HTR-8/SVneo (cell line): ENCODE results near the gene ROR2.

Experiments
- DNase-seq: peaks from one replicate; pipeline ENCODE4 v3.0.0; 2011; ENCODE audit warnings: low spot score, mixed read lengths; ENCODE audit not compliant: insufficient read length
- FAIRE-seq: peaks from 2 replicates; lab custom pipeline; 2011; peaks lifted over from hg19 to GRCh38; lab: Jason Lieb, UNC

ROR2 gene

DNA sequence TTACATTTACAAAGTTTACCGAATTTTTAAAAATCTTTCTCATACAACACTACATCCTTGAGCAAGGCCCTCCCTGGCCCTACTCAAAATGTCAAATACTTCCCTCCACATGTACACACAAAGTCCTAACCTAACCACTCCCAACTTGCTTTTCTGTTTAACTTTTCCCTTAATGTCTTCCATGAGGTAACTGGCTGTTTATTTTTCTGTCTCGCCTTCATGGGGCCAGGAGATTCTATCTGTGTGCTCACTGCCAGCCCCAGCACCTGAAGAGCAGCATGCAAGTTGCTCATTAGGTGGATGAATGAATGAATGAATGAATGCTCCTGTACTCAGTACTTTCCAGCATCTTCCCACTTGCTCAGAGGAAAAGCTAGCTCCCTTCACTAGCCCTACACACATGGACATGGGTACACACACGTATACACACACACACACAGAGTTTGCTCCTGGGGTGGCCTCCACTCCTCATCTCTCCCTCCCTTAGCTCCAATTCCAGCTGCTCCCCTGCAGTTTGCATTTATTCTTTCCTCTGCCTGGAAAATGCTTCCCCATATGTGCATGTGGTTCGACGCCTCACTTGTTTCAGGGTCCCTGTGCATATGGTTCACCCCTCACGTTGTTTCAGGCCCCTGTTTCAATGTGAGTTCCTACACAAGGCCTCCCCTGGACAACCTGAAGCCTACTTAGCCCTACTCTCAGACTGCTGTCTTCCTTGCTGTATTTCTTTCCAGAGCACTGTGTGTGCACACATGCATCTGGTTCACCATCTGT lies 165.2 kb downstream of the ROR2 start:
- DNase-seq, result no peak
- no peak for FAIRE-seq

DNA sequence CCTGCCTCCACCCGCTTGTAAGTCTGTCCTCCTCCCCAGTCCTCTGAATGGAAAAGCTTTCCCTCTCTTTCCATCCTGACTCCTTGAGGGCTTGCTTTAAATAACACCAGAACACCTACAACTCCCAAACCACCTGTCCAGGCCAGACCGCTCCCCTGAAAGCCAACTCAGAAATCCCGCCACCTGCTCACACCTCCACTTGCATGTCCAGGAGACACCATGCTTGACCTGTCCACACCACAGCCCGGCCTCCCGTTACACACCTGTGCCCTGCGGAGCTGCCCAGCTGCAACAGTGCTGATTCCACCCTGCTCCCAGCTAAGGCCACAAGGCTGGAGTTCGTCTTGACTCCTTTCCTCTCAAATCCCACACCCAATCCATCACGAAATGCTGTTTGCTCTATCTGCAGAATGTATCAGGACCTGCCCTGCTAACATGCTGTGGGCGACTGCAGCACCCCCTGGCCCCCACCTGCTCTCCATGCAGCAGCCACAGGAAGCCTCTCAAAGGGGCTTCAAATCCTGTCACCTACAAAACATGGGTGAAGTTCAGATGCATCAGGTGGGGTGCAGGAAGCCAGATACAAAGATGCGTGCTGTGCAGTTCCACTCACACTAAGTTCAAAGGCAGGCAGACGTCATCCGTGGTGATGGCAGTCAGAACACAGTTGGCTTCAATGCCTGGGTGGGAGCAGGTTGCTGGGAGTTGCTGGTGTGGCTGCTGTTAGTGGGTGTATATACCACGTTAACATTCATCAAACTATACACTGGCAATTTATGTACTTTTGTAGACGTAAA lies 166.0 kb downstream of the ROR2 start:
- DNase-seq (no peak), FAIRE-seq (no peak)

DNA sequence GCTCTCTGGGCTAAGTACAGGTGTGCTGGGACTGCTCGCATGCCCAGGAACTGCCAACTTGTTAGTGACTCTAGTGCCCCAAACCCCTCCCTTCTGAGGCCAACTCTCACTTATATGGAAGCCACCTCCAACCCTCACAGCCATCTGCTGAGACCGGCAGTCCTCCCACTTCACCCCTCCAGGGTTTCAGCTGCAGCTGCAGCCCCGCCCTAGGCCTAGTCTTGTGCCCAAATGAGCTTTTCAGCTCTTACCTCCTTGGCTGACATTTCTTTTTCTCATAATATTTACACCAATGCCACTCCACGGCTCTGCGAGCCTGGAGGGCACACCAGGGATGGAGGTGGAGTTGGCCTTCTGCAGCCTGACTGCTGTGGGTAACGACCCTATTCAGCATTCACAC lies 166.6 kb downstream of the ROR2 start:
- DNase-seq, result no peak
- no peak for FAIRE-seq

DNA sequence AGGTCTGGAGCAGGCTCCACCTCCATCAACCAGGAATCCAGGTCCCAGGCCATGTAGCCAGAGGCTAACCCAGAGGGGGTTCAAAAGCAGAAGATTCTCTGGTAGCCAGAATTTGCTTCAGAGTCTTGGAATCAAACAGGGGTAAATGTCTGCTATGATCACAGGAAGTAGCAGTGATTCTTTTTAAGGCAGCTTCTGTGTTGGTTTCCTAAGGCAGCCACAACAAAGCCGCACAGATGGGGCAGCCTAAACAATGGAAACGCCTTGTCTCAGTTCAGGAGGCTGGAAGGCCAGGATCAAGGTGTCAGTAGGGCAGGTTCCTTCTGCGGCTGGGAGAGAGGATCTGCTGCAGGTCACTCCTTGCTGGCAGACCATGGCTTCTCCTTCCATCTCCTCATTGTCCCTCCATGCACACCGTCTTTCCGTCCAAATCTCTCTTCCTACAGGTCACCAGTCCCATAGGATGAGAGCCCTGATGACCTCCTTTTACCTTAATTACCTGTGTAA lies 167.3 kb downstream of the ROR2 start:
- no peak for FAIRE-seq
- DNase-seq, result no peak

DNA sequence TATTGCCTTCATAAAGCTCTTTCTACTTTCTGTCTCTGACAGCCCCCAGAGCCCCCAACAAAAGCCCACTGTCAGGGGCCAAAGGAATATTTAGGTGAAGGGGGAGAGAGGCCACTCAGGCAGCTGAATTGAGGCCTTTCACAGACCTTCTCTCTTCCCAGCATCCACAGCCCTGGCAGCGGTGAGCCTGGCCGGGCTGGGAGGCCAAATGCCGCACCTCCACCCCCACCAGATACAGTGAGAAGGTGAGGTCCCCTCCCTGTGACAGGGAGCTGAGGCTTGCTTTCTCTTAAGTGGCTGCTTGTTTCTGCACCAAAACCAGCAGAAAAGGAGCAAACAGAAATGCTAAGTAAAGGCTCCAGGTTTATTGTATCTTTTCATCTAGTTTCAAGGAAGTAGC lies 168.1 kb downstream of the ROR2 start:
- FAIRE-seq (no peak), DNase-seq (no peak)

DNA sequence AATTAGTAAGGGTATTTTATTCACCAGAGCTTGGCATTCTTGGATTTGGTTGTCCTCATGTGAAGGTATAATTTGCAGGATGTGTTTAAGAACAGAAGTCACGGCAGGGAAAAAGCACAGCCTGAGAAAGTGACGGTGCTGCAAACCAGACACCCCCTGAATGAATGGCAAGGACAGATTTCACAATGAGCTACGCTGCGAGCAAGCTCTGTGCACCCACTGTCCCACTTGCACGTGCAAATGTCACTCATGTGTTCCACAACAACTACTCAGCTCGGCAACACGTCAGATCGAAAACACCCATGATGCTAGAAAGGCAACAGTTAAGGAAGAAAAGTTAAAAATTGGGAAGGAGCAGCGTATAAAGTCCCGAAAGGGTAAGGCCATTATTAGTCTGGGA lies 168.9 kb downstream of the ROR2 start:
- DNase-seq, result no peak
- no peak for FAIRE-seq

DNA sequence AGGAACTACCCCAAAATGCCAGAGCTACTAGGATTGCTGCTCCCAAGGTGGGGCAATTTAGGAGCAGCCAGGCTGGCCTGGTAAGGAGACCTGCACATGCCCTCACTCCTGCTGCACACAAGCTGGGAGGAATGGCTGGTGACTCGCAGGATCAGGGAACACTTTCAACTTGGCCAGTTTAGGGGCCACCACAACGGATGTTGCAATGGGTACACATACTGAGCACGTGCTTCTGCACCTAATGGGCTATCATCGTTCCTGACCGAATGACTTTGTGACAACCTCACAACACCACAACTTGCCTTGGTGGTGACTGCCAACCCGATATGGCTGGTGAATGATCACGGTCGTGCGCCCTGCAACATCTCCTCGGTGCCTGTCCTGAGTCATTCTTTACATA lies 172.0 kb downstream of the ROR2 start:
- FAIRE-seq, result no peak
- DNase-seq, result no peak

DNA sequence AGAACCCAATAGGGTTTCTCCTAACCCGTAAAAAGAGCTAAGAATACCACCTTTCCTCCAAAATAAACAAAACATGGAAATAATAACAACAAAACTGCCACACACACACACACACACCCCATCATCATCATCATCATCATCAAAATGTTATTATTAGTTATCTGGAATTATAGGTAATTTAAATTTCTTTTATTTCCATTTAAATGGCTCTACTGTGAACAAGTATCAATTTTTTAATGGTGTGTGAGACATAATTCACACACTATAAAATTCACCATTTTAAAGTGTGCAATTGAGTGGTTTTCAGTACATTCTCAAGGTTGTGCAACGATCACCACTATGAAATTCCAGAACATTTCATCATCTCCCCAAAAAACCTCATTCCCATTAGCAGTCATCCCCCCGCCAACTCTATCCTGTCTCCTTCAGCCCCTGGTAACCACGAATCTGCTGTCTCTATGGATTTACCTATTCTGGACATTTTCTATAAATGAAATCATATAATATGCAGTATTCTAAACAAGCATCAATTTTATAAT lies 172.7 kb downstream of the ROR2 start:
- FAIRE-seq, result no peak

DNA sequence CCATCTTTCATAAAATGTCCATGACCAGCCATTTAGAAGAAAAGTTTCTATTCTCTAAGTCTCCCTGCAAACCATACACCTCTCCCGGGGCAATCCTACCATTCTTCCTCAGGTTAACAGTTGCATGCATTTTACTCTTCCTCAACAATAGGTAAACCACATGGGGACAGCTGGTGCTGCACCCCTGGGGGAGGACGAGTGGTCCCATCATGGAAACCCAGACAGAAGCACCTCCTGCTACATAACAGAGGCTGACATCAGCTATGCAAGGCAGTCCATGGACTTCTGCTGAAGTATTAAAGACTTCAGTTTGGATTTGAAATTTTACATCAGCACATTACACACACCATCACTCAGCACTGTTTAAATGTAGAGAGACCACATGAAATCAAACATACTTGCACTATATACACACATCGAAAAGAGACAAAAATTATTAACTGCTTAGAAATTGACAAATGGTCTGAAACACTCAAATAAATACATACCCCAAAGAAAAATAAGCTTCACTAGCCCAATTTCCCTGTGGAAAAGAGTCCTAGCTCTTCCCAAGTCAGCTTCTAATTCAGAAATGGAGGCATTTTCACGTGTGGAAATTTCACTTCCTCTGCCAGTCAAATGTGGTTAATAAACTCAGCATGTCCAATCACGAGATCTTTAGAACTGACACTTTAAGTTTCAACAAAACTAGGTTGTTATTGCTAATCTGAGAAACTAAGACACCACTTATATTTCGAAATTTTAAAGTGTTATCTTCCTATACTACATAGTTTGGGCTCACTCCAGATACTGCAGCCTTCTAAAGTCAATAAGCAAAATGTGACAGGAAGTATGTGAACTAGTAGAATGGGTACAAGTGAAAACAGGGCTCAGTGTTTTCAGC lies 173.4 kb downstream of the ROR2 start:
- no peak for FAIRE-seq
- DNase-seq, result no peak

More for the DNA sequence above, 172.7 kb downstream of the ROR2 start:
- DNase-seq, result no peak

DNA sequence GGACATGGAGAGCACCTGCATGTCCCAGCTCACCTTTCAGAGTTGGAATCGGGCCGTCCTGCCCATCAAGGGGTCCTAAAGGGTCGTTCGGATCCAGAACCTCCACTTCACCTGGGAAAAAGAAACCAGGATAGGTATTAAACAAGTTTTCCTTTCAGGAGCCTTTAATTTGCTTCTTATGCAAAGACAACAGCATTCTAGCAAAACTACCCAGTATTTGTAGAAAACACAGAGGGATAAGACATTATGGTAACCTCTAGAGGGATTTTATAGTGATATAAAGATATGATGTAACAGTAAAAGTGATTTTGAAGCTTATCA lies 174.4 kb downstream of the ROR2 start:
- FAIRE-seq, result no peak

DNA sequence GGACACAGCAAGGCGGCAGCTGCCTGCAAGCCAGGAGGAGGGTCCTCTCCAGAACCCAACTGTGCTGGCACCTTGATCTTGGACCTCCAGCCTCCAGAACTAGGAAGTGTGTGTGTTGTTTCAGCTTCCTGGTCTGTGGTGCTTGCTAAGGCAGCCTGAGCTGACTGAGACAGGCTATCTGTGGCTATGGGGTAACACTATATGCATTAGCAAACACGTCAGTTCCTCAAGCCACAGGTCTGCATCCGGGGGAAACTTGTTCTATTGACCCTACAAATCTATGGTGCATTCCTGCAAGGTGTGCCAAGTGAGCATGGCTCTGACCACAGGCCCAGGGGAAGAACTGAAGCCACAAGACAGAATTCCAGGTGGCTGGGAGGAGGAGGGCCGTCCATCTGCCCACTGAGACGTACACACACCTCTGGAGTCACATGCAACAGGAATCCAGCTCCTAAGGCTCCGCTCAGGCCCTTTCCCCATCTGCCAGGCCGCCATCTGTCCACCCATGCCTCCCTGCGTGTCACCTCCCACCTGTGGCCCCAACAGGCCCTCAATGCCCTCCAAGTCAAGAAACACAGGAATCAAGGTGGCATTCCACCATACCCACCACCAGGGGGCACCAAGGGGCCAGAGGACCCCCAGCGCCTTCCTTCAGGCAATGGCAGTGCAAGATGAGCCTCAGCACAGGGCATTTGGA lies 174.9 kb downstream of the ROR2 start:
- peak; percentile 74 for DNase-seq
- FAIRE-seq, result no peak

More for the DNA sequence above, 174.4 kb downstream of the ROR2 start:
- no peak for DNase-seq

DNA sequence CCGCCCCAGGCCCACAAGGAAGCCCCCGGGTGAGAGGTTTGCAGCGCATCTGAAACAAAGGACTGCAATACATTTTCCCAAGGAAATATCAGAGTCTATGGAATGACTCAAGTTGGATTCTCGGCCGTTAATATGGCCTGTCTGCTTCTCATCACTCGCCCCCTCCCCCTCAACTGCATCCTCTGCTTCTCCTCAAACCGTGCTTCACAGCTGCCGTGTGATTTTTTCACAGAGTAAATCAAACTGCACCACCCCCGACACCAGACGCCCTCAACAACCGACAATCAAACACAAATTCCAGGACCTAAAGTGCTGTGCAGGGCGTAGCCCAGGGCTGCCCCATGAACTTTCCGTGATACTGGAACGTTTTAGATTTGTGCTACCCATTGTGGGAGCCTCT lies 176.9 kb downstream of the ROR2 start:
- no peak for FAIRE-seq
- no peak for DNase-seq

DNA sequence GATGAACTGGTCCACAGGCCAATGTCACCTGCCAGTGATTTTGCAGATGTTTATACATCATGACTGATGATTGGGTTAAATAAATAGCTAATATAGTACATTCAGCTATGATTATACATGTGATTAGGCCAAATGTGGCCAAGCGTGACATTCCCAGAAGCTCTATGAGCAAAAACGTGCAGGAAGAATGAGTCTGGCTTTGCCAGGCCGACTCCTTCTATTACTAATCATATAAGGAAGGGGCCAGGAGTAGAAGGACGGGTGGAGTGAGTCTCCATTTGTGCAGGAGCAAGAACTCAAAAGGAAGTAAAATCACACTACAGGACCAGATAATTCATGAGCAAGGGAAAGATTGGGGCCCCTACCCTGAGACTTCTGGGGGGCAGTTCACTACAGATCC lies 178.2 kb downstream of the ROR2 start:
- DNase-seq (no peak), FAIRE-seq (no peak)

DNA sequence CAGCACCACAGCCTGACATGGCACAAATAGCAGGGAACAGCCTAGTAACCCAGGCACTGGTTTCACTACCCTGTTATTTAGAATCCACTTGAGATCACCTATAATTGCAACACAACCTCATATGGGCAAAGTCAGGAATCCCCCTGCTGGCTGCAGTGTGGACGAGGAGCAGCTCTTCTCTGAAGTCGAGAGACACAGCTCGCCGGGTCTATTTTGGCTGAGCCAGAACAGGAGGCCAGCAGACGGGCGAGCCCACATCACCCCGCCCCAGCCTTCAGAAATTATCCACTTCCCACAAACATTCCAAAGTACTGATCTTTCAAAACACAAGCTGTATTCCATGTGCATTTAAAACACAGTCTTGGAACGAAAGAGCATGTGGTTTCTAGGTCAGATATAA lies 179.0 kb downstream of the ROR2 start:
- DNase-seq, result peak; percentile 48
- no peak for FAIRE-seq

DNA sequence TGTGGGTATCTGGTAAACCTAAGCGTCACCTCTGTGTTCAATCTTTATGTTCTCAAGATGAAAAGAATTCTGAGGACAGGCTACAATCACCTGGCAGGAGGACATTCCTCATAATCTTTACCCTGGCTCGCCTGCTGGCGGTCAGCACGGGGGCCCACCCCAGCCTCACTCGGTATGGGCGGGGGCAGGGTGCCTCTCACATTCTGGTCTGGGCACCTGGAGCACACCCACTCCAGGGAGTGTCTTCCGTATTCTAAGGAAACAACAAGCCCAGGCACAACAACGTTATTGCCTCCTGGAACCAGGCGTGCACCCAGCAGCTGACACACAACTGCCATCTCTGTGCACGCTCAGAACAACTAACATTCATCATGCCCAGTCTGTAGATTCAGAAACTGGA lies 179.8 kb downstream of the ROR2 start:
- DNase-seq, result no peak
- FAIRE-seq, result no peak

DNA sequence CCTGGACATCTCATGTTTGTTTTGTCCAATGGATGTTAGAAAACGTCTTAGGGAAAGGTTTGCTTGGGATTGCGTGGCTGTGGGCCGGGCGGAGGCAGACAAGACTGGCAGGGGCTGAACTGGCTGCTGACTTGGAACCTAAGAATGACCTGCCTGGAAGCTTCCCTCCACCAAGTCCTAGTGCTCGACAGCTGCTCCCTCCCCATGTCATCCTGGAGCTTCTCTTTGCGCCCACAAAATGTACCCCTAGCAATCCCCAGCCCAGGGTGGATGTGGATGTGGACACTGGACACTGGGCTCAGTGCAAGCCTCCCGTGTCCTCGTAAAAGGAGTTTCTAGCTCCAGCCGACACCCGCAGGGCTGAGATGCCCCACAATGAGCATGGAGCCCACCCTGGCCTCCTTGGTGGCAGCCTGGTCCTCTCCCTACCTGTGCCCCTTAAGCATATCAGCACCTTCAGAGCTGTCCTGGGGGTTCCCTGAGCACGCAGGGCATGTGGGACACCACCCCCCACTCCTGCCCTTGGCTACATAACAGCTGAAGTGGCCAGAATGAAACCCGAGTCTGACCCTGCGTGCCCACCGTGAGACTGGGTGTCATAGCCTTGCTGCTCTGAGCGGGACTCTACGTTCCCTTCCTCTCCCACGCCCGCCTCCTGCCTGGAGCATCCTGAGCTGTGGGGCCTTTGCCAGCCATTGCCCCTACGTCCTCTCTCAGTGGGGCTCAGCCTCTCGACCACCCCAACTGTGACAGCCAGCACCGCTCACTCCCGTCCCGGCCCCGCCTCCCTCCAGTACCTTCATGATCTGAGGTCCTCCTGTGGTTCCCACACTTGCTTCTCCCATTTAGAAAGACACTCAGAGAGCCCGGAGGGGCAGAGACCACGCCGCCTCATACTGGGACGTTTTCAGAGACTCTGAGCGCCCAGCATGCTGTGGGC lies 180.8 kb downstream of the ROR2 start:
- no peak for DNase-seq
- FAIRE-seq, result no peak

DNA sequence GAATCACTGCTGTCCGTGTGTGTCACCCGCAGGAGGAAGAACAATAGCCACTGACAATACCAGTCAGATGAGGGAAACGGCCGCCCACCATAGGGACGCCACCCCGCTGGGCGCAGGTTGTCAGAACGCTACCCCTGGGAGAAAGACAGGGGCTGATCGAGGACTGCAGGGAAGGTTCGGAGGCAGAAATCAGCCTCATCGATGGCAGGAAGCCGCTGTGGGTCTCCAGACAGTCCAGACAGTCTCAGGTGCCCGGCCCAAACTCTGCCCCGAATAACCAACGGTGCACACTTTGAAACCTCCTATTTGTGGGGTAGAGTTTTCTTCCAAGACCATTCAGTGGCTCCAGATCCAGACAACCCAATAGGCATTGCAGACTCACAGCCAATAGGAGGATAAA lies 181.5 kb downstream of the ROR2 start:
- FAIRE-seq (no peak), DNase-seq (no peak)

DNA sequence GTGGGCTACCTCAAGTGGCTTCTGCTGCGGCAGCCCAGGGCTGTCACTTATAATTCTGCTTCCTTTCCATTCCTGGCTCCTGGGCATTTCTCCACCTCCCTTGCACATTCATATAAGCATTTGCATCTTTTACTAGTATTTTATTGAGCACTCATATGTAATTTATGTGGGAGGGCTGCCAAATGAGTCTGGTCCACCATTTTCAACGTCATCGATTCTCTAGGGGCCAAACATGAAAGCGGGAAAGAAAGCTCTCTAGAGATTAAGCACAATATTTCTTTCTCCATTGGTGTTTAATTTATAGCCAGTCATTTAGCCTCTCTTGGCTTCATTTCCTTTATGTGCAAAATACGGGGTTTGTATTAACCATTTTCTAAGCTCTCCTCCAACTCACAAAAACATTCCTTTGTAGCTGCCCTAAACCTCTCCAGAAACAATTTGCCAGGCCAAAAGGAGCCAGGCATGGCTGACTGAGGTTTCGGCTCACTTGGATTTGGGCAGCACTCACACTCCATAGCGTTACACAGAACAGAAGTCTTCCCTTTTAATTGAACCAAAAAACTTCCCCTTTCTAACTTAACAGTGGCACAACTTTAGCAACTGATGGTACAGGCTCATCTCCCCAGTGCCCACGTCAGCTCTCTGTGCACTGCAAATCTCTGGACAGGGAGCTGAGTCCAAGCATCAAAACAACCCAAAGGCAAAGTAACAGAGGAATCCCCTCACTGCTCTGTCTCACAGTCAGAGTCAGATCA lies 183.5 kb downstream of the ROR2 start:
- FAIRE-seq (no peak), DNase-seq (no peak)
